Coronary artery (tissue), 2 donors: ENCODE results near the gene PPM1G.

ENCODE experiments used
- DNase-seq: peaks from one replicate; pipeline ENCODE4 v3.0.0-alpha.2; 2017; ENCODE audit warnings: low spot score
- H3K27ac ChIP-seq, 2 donors: fragments of 200-600 bp; sonication (generic); one replicate each; pipeline ENCODE4 v1.5.1; 2016 to 2019
- H3K4me3 ChIP-seq: fragments of 200-600 bp; sonication (generic); 2 replicates; pipeline ENCODE4 v1.5.1; 2016; ENCODE audit warnings: mild to moderate bottlenecking, moderate library complexity
- CTCF ChIP-seq: fragments of 200-600 bp; sonication (generic); IDR thresholded peaks from one replicate; pipeline ENCODE4 v1.5.1; 2019; ENCODE audit warnings: antibody characterized with exemption

The PPM1G gene

GRCh38 chr2:27373567-27373966 lies 35.8 kb downstream of the PPM1G start:
- DNase-seq: no peak
- Histone ChIP-seq H3K4me3 (no peak overlapping the region), H3K27ac (no peak overlapping the region)
- TF ChIP-seq CTCF: no peak

DNA sequence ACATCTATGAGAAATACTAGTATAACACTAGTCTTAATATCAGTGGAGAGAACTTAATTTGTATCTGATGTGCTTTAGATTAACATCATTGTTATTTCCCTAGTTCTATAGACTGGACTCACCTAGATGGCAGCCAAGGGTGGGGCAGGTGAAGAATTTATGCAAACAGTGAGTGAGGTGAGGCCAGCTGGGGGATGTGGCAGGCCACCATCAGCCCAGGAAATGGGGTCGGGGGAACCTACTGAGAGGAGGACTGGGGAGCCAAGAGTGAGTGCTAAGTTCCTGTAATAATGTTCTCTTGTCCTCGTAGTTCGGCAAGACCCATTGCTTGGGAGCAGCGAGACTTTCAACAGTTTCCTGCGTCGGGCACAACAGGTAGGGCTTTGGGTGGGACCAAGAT lies 36.5 kb downstream of the PPM1G start:
- H3K4me3 ChIP-seq: no peak overlapping the region
- no peak for TF ChIP-seq CTCF
- no peak overlapping the region for H3K27ac ChIP-seq
- no peak for DNase-seq

GRCh38 chr2:27370816-27371620 lies 38.4 kb downstream of the PPM1G start:
- H3K4me3 ChIP-seq: peak overlapping the region; percentile 91
- TF ChIP-seq CTCF: no peak
- no peak for DNase-seq
- peak overlapping the region; percentile 91 to 96 for H3K27ac ChIP-seq

GRCh38 chr2:27370026-27370815 lies 39.2 kb downstream of the PPM1G start, which contains the start of the genes EIF2B4 and SNX17:
TSS of gene EIF2B4 (minus strand) at chr2:27370338. CDS start at chr2:27370314, 24 bp downstream.
TSS of gene SNX17 (plus strand) at chr2:27370616. CDS start at chr2:27370744, 128 bp downstream.
- peak; percentile 37 for TF ChIP-seq CTCF
- H3K4me3 ChIP-seq: peak within 1 kb of the TSS; percentile 91
- DNase-seq: peak; percentile 100
- H3K27ac ChIP-seq: peak within 1 kb of the TSS; percentile 91 to 96

DNA sequence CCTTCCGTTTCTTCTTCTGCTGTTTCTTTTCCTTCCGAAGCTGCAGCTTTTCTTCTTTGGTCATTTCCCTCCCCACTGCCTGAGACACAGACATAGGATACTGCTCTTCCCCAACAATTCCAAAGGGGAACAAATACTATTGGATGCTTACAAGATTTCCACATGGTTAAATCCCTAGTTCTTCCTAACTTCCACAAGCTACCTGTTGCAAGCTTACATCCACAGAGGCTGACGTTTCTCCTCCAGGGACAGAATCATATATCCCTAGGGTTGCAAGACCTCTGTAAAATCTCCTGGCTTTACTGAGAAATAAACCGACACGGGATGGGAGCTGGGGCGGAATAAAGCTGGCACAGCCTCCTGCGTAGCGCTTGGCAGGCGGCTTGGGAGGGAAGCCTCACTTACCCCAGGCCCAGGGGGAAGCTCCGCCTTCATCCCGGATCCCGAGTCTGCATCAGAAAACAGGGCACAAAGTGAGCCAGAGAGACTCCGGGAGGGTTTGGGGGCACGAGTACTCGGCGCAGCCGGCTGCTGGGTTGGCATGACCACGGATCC lies 39.8 kb downstream of the PPM1G start:
- Histone ChIP-seq H3K27ac (peak overlapping the region; percentile 84 to 96), H3K4me3 (peak overlapping the region; percentile 91)
- DNase-seq: peak; percentile 82
- no peak for TF ChIP-seq CTCF

DNA sequence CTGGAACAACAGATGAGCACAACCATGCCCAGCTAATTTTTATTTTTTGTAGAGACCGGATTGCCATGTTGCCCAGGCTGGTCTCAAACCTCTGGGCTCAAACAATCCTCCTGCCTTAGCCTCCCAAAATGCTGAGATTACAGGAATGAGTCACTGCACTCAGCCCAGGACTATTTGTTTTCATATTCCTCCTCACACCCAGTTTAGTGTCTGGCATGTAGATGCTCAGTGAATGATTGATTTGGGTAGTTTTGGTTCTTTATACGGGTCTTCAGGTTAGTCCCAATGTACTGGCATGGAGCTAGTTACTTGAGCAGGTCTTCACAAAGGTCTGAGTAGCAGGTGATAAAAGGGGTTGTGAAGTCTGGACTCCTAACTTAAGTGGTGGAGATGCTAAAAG lies 45.5 kb downstream of the PPM1G start:
- no peak for TF ChIP-seq CTCF

More for the DNA sequence above, 45.5 kb downstream of the PPM1G start:
- DNase-seq: no peak
- no peak overlapping the region for H3K27ac ChIP-seq
- H3K4me3 ChIP-seq: no peak overlapping the region
